H9 (cell line): ENCODE measurements around the gene TET2. TPM values are rescaled to one million over a fixed set of nuclear protein-coding genes. Genes with fewer than 3 reads are reported as not detected.

ENCODE experiments used
- DNase-seq: peaks from one replicate; pipeline ENCODE4 v3.0.0-alpha.2; 2017
- H2AFZ ChIP-seq: one replicate; pipeline ENCODE4 v1.6.1; 2013; ENCODE audit warnings: mild to moderate bottlenecking, low read length, control low read depth, moderate library complexity
- H2AK5ac ChIP-seq: 2 replicates; pipeline ENCODE4 v1.6.1; 2013; ENCODE audit warnings: low read length, control low read depth, mixed read lengths; ENCODE audit not compliant: insufficient read length
- H2BK120ac ChIP-seq: one replicate; pipeline ENCODE4 v1.6.1; 2013; ENCODE audit warnings: low read depth, mild to moderate bottlenecking, low read length, control low read depth, inconsistent platforms; ENCODE audit not compliant: poor library complexity, severe bottlenecking
- H2BK12ac ChIP-seq: 2 replicates; pipeline ENCODE4 v1.6.1; 2013; ENCODE audit warnings: low read length, control low read depth, mixed read lengths, low read depth; ENCODE audit not compliant: insufficient read length
- H2BK15ac ChIP-seq: 2 replicates; pipeline ENCODE4 v1.6.1; 2013; ENCODE audit warnings: low read depth, low read length, control low read depth
- H2BK20ac ChIP-seq: one replicate; pipeline ENCODE4 v1.6.1; 2013; ENCODE audit warnings: low read depth, mild to moderate bottlenecking, low read length, control low read depth, inconsistent platforms; ENCODE audit not compliant: poor library complexity, severe bottlenecking
- H2BK5ac ChIP-seq: 2 replicates; pipeline ENCODE4 v1.6.1; 2013; ENCODE audit warnings: low read length, control low read depth, mixed read lengths; ENCODE audit not compliant: insufficient read length
- H3K14ac ChIP-seq: 2 replicates; pipeline ENCODE4 v1.6.1; 2013; ENCODE audit warnings: low read length, control low read depth; ENCODE audit not compliant: insufficient read depth
- H3K18ac ChIP-seq: 2 replicates; pipeline ENCODE4 v1.6.1; 2013; ENCODE audit warnings: low read depth, mild to moderate bottlenecking, mixed read lengths, low read length, control low read depth; ENCODE audit not compliant: insufficient read length
- H3K23ac ChIP-seq: 2 replicates; pipeline ENCODE4 v1.6.1; 2013; ENCODE audit warnings: low read length, control low read depth, mixed read lengths, low read depth; ENCODE audit not compliant: insufficient read length
- H3K23me2 ChIP-seq: 2 replicates; pipeline ENCODE4 v1.6.1; 2013; ENCODE audit warnings: low read depth, mild to moderate bottlenecking, mixed read lengths, low read length, control low read depth; ENCODE audit not compliant: insufficient read length, poor library complexity, severe bottlenecking
- H3K27ac ChIP-seq: 2 replicates; pipeline ENCODE4 v1.5.1; 2013; ENCODE audit warnings: low read length, control low read depth, mixed read lengths, low read depth; ENCODE audit not compliant: insufficient read length
- H3K27me3 ChIP-seq: 2 replicates; pipeline ENCODE4 v1.6.1; 2013; ENCODE audit warnings: low read length, control low read depth, inconsistent platforms; ENCODE audit not compliant: insufficient read depth
- H3K4ac ChIP-seq: 2 replicates; pipeline ENCODE4 v1.6.1; 2013; ENCODE audit warnings: low read depth, mild to moderate bottlenecking, control low read depth, inconsistent platforms, low read length, moderate library complexity
- H3K4me1 ChIP-seq: 2 replicates; pipeline ENCODE4 v1.6.1; 2013; ENCODE audit warnings: low read length, control low read depth, inconsistent platforms; ENCODE audit not compliant: insufficient read depth
- H3K4me2 ChIP-seq: 2 replicates; pipeline ENCODE4 v1.6.1; 2013; ENCODE audit warnings: low read length, control low read depth, mixed read lengths; ENCODE audit not compliant: insufficient read length, insufficient read depth
- H3K56ac ChIP-seq: 2 replicates; pipeline ENCODE4 v1.6.1; 2013; ENCODE audit warnings: low read depth, mild to moderate bottlenecking, mixed read lengths, low read length, control low read depth; ENCODE audit not compliant: insufficient read length
- H3K79me1 ChIP-seq: 2 replicates; pipeline ENCODE4 v1.6.1; 2013; ENCODE audit warnings: low read depth, mild to moderate bottlenecking, moderate library complexity, low read length, control low read depth, inconsistent platforms; ENCODE audit not compliant: insufficient read depth, poor library complexity, severe bottlenecking
- H3K79me2 ChIP-seq: 2 replicates; pipeline ENCODE4 v1.6.1; 2013; ENCODE audit warnings: low read length, control low read depth, inconsistent platforms; ENCODE audit not compliant: insufficient read depth
- H3K9ac ChIP-seq: 2 replicates; pipeline ENCODE4 v1.6.1; 2013; ENCODE audit warnings: low read length, control low read depth, mixed read lengths; ENCODE audit not compliant: insufficient read length; ENCODE audit errors: extremely low read depth
- H3K9me3 ChIP-seq: one replicate; pipeline ENCODE4 v1.6.1; 2013; ENCODE audit warnings: low read depth, low read length, inconsistent platforms; ENCODE audit not compliant: control insufficient read depth
- H3T11ph ChIP-seq: one replicate; pipeline ENCODE4 v1.6.1; 2013; ENCODE audit warnings: mild to moderate bottlenecking, low read length, control low read depth, inconsistent platforms
- H4K20me1 ChIP-seq: one replicate; pipeline ENCODE4 v1.6.1; 2013; ENCODE audit not compliant: control insufficient read depth, insufficient read length, insufficient read depth
- H4K5ac ChIP-seq: 2 replicates; pipeline ENCODE4 v1.6.1; 2013; ENCODE audit warnings: low read depth, mild to moderate bottlenecking, mixed read lengths, low read length, control low read depth; ENCODE audit not compliant: insufficient read length
- H4K8ac ChIP-seq: replicated peaks from 2 replicates; pipeline ENCODE4 v1.6.1; 2013; ENCODE audit warnings: low read length, control low read depth, mixed read lengths, low read depth; ENCODE audit not compliant: insufficient read length
- H4K91ac ChIP-seq: 2 replicates; pipeline ENCODE4 v1.6.1; 2013; ENCODE audit warnings: low read depth, mild to moderate bottlenecking, moderate library complexity, mixed read lengths, low read length, control low read depth; ENCODE audit not compliant: insufficient read length
- H3K27ac Mint-ChIP-seq, 3 experiments: 2 replicates in 2 of 3; 3 replicates in 1 of 3; pipeline ENCODE4 v1.8.0; 2020 to 2021; ENCODE audit warnings: mixed read lengths in 3 of 3, mild to moderate bottlenecking in 1 of 3, moderate library complexity in 1 of 3
- H3K27me3 Mint-ChIP-seq: 2 replicates; pipeline ENCODE4 v1.8.0; 2021; ENCODE audit warnings: low read depth, mild to moderate bottlenecking, moderate library complexity, mixed read lengths
- H3K36me3 Mint-ChIP-seq, 3 experiments: 2 replicates in 2 of 3; 3 replicates in 1 of 3; pipeline ENCODE4 v1.8.0; 2020 to 2021; ENCODE audit warnings: low read depth in 3 of 3, mixed read lengths in 3 of 3; ENCODE audit not compliant: insufficient read depth in 1 of 3
- H3K4me1 Mint-ChIP-seq, 2 experiments: 2 replicates each; pipeline ENCODE4 v1.8.0; 2020; ENCODE audit warnings: mixed read lengths in 2 of 2
- H3K4me3 Mint-ChIP-seq, 2 experiments: 2 replicates in 1 of 2; 3 replicates in 1 of 2; pipeline ENCODE4 v1.8.0; 2020 to 2021; ENCODE audit warnings: mild to moderate bottlenecking in 2 of 2, mixed read lengths in 2 of 2, moderate library complexity in 1 of 2
- H3K9me3 Mint-ChIP-seq, 2 experiments: 2 replicates in 1 of 2; 3 replicates in 1 of 2; pipeline ENCODE4 v1.8.0; 2020; ENCODE audit warnings: mild to moderate bottlenecking in 2 of 2, mixed read lengths in 2 of 2, moderate library complexity in 1 of 2
- WGBS: extraction: QIAGEN DNeasy Blood & Tissue Kit; methylation state at CpG from one replicate; pipeline ENCODE4 v1.1.7; 2013; ENCODE audit warnings: missing lambda C conversion rate, low lambda C conversion rate, mixed read lengths; ENCODE audit not compliant: insufficient read length; ENCODE audit errors: extremely low coverage; 5-methylcytosine and 5-hydroxymethylcytosine counted together
- total RNA-seq: library from RNA; stranded (reverse); gene quantifications from 2 replicates; pipeline ENCODE4 v1.2.1, GENCODE V29; 2021
- TF ChIP-seq, protein P1 (sequence below): fragments of 200-600 bp; sonication (generic); conservative IDR thresholded peaks from 3 replicates; pipeline ENCODE4 v1.8.0; 2021; ENCODE audit warnings: antibody characterized with exemption, mild to moderate bottlenecking

TET2 gene
- total RNA-seq, 1 experiment from 2014 or later = 3.1 TPM

DNA sequence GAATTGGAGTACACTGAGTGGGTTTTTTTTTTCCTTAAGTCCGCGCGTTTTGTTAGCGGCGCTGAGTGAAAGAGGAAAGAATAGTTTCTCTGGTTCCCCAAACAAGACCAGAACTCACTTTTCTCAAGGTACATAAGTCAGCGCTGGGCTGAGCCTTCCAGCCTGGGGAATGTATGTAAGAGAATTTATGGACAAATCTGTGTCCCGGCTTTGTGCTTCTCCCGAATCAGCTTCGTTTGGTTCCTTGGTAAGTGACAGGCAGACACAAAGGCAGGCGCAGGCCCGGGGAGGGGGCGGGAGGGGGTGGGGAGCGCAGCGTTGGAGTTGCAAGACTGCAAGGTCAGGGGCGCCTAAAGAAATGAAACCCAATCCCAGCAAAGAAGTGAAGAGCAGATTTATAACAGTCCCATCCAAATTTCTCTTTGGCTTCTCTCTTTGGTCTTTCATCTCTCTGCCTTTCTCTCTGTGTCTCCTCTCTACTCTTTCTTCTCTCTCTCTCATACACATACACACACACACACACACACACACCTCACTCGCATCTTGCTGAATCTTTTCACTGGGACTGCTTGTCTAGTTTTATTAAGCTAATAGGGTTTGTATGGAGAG, 981 bp downstream of the TET2 start:
- Histone ChIP-seq H3K27me3 (peaks cover 42% of the 10 kb centered on the region), H4K91ac (no peak overlapping the region), H3K23me2 (peaks cover 16% of the 10 kb centered on the region), H3K4ac (no peak overlapping the region), H3K4me2 (peak overlapping the region; percentile 47), H2BK12ac (no peak overlapping the region), H2BK120ac (no peak overlapping the region), H3K18ac (no peak overlapping the region), H2BK15ac (no peak overlapping the region), H2BK20ac (no peak overlapping the region), H3K79me1 (no peaks in the 10 kb centered on the region), H3K4me1 (no peaks in the 10 kb centered on the region), H3T11ph (no peak overlapping the region), H3K79me2 (no peaks in the 10 kb centered on the region), H2AK5ac (no peak overlapping the region), H3K9ac (peak overlapping the region; percentile 27), H3K23ac (no peak overlapping the region), H3K56ac (no peak overlapping the region), H3K14ac (no peak overlapping the region), H2AFZ (no peak overlapping the region), H3K27ac (no peak overlapping the region), H4K8ac (no peak overlapping the region), H3K9me3 (no peaks in the 10 kb centered on the region), H2BK5ac (no peak overlapping the region), H4K5ac (no peak overlapping the region), H4K20me1 (no peaks in the 10 kb centered on the region)
- Mint-ChIP-seq H3K9me3 (peaks cover 0 to 3% of the 10 kb centered on the region in 2 experiments; a peak in 1 of 5 replicates), H3K27ac (no peak overlapping the region), H3K36me3 (no peaks in the 10 kb centered on the region), H3K4me3 (peak overlapping the region; percentile 92 to 98), H3K4me1 (peaks cover 18 to 24% of the 10 kb centered on the region in 2 experiments), H3K27me3 (peaks cover 79% of the 10 kb centered on the region)
- no CpG with 5 or more reads among the region's 16 CpGs for WGBS
- peak; percentile 69 for DNase-seq
- TF ChIP-seq, protein P1, sequence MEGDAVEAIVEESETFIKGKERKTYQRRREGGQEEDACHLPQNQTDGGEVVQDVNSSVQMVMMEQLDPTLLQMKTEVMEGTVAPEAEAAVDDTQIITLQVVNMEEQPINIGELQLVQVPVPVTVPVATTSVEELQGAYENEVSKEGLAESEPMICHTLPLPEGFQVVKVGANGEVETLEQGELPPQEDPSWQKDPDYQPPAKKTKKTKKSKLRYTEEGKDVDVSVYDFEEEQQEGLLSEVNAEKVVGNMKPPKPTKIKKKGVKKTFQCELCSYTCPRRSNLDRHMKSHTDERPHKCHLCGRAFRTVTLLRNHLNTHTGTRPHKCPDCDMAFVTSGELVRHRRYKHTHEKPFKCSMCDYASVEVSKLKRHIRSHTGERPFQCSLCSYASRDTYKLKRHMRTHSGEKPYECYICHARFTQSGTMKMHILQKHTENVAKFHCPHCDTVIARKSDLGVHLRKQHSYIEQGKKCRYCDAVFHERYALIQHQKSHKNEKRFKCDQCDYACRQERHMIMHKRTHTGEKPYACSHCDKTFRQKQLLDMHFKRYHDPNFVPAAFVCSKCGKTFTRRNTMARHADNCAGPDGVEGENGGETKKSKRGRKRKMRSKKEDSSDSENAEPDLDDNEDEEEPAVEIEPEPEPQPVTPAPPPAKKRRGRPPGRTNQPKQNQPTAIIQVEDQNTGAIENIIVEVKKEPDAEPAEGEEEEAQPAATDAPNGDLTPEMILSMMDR = no peak
